HEK293 (cell line): ENCODE results near the gene MEP1A.

ENCODE experiments used
- CTCF ChIA-PET: fragments of 350-600 bp; formaldehyde crosslinking; extraction: SDS; loops from one replicate; lab custom pipeline; 2021; ENCODE audit warnings: antibody characterized with exemption; lab: Yijun Ruan, JAX
- POLR2A ChIA-PET: fragments of 300-600 bp; formaldehyde crosslinking; extraction: SDS; loops from one replicate; lab custom pipeline; 2020; ENCODE audit warnings: antibody characterized with exemption, inconsistent platforms; lab: Yijun Ruan, JAX
- H3K27ac ChIP-seq: fragments of 200-500 bp; sonication (Bioruptor generic); 2 replicates; pipeline ENCODE4 v1.5.1; 2014; ENCODE audit warnings: low read depth, low read length, control low read depth, inconsistent platforms; ENCODE audit errors: extremely low read depth
- H3K36me3 ChIP-seq, 2 experiments: fragments of 200-500 bp in 1 of 2; sonication (Bioruptor generic) in 1 of 2; 1 replicate in 1 of 2; 2 replicates in 1 of 2; pipeline ENCODE4 v1.5.1; 2014 to 2017; ENCODE audit warnings: inconsistent platforms in 2 of 2, low read length in 2 of 2; ENCODE audit not compliant: control insufficient read depth in 2 of 2, insufficient read depth in 1 of 2
- H3K4me1 ChIP-seq: fragments of 200-500 bp; sonication (Bioruptor generic); 2 replicates; pipeline ENCODE4 v1.5.1; 2014; ENCODE audit warnings: mild to moderate bottlenecking, low read length, inconsistent platforms; ENCODE audit not compliant: control insufficient read depth, insufficient read depth
- H3K4me3 ChIP-seq: 2 replicates; pipeline ENCODE4 v1.5.1; 2011; ENCODE audit warnings: low read depth, mild to moderate bottlenecking, control low read depth, low read length, moderate library complexity
- H3K9me3 ChIP-seq: fragments of 200-500 bp; sonication (Bioruptor generic); 2 replicates; pipeline ENCODE4 v1.5.1; 2014; ENCODE audit warnings: low read depth, low read length, inconsistent platforms; ENCODE audit not compliant: control insufficient read depth, insufficient read depth
- BCL6B ChIP-seq: fragments of 450-650 bp; formaldehyde crosslinking; IDR thresholded peaks from 2 replicates; pipeline ENCODE4 v1.5.1; 2017; ENCODE audit warnings: missing biosample characterization, missing genetic modification characterization
- ELK4 ChIP-seq: IDR thresholded peaks from 2 replicates; pipeline ENCODE4 v1.6.1; 2011; ENCODE audit warnings: mild to moderate bottlenecking, low read depth, low read length, borderline replicate concordance
- GFI1B ChIP-seq: fragments of 450-650 bp; formaldehyde crosslinking; IDR thresholded peaks from 2 replicates; pipeline ENCODE4 v1.5.1; 2016; ENCODE audit warnings: missing biosample characterization, missing genetic modification characterization
- GLI4 ChIP-seq: fragments of 450-650 bp; formaldehyde crosslinking; IDR thresholded peaks from 2 replicates; pipeline ENCODE4 v1.5.1; 2016; ENCODE audit warnings: missing biosample characterization, missing genetic modification characterization
- KLF10 ChIP-seq: fragments of 450-650 bp; IDR thresholded peaks from 2 replicates; pipeline ENCODE4 v1.5.1; 2018; ENCODE audit warnings: missing biosample characterization, mild to moderate bottlenecking, missing genetic modification characterization
- KLF7 ChIP-seq: fragments of 450-650 bp; formaldehyde crosslinking; IDR thresholded peaks from 2 replicates; pipeline ENCODE4 v1.5.1; 2016; ENCODE audit warnings: missing biosample characterization, missing genetic modification characterization, borderline replicate concordance
- SP2 ChIP-seq: fragments of 450-650 bp; formaldehyde crosslinking; IDR thresholded peaks from 2 replicates; pipeline ENCODE4 v1.5.1; 2016; ENCODE audit warnings: missing biosample characterization, missing genetic modification characterization
- ZBTB44 ChIP-seq: fragments of 450-650 bp; IDR thresholded peaks from 2 replicates; pipeline ENCODE4 v1.5.1; 2018; ENCODE audit warnings: missing biosample characterization, mild to moderate bottlenecking, missing genetic modification characterization
- ZBTB8A ChIP-seq: fragments of 450-650 bp; formaldehyde crosslinking; IDR thresholded peaks from 2 replicates; pipeline ENCODE4 v1.5.1; 2016; ENCODE audit warnings: missing biosample characterization, missing genetic modification characterization
- ZNF138 ChIP-seq: fragments of 450-650 bp; formaldehyde crosslinking; IDR thresholded peaks from 2 replicates; pipeline ENCODE4 v1.5.1; 2016; ENCODE audit warnings: missing biosample characterization, missing genetic modification characterization, borderline replicate concordance
- ZNF280C ChIP-seq: fragments of 450-650 bp; formaldehyde crosslinking; IDR thresholded peaks from 2 replicates; pipeline ENCODE4 v1.5.1; 2016; ENCODE audit warnings: missing biosample characterization, missing genetic modification characterization
- ZNF354C ChIP-seq: fragments of 450-650 bp; formaldehyde crosslinking; IDR thresholded peaks from 2 replicates; pipeline ENCODE4 v1.5.1; 2016; ENCODE audit warnings: missing biosample characterization, missing genetic modification characterization, low read depth, borderline replicate concordance
- ZNF501 ChIP-seq: fragments of 450-650 bp; formaldehyde crosslinking; IDR thresholded peaks from 2 replicates; pipeline ENCODE4 v1.5.1; 2016; ENCODE audit warnings: missing biosample characterization, missing genetic modification characterization
- ZNF549 ChIP-seq: fragments of 450-650 bp; IDR thresholded peaks from 2 replicates; pipeline ENCODE4 v1.5.1; 2018; ENCODE audit warnings: missing biosample characterization, missing genetic modification characterization, mild to moderate bottlenecking, inconsistent platforms, moderate library complexity
- ZNF585B ChIP-seq: fragments of 450-650 bp; formaldehyde crosslinking; IDR thresholded peaks from 2 replicates; pipeline ENCODE4 v1.5.1; 2016; ENCODE audit warnings: missing biosample characterization, missing genetic modification characterization
- ZNF621 ChIP-seq: fragments of 450-650 bp; formaldehyde crosslinking; IDR thresholded peaks from 2 replicates; pipeline ENCODE4 v1.5.1; 2017; ENCODE audit warnings: missing biosample characterization, missing genetic modification characterization
- ZNF660 ChIP-seq: fragments of 450-650 bp; IDR thresholded peaks from 2 replicates; pipeline ENCODE4 v1.5.1; 2018; ENCODE audit warnings: missing biosample characterization, mild to moderate bottlenecking, missing genetic modification characterization
- ZNF791 ChIP-seq: fragments of 450-650 bp; formaldehyde crosslinking; IDR thresholded peaks from 2 replicates; pipeline ENCODE4 v1.5.1; 2016; ENCODE audit warnings: missing biosample characterization, missing genetic modification characterization
- ZNF830 ChIP-seq: fragments of 450-650 bp; IDR thresholded peaks from 2 replicates; pipeline ENCODE4 v1.5.0; 2018; ENCODE audit warnings: missing biosample characterization, missing genetic modification characterization, low read depth, mild to moderate bottlenecking, moderate library complexity

The MEP1A gene

GRCh38 chr6:46746696-46747095, 46.5 kb upstream of the MEP1A start, which contains the start of gene ANKRD66 (continued):
- TF ChIP-seq KLF10 (no peak), SP2 (tag by site-specific recombination) (no peak), BCL6B (tag by site-specific recombination) (no peak), ZBTB44 (tag by site-specific recombination) (no peak), ZNF660 (tag by site-specific recombination) (no peak), KLF7 (tag by site-specific recombination) (no peak), ZBTB8A (tag by site-specific recombination) (no peak)

GRCh38 chr6:46748940-46749503, 44.2 kb upstream of the MEP1A start:
- H3K27ac ChIP-seq: no peak overlapping the region
- ChIA-PET POLR2A (no interaction called here), CTCF (interaction anchor here (0.6 kb wide), 1 partner anchor 144 kb away, joined by 3 read pairs; no protein-coding TSS in a partner anchor)
- no peak for TF ChIP-seq ZNF280C (tag by site-specific recombination)
- TF ChIP-seq GLI4 (tag by site-specific recombination): no peak
- no peak for TF ChIP-seq ZNF585B (tag by site-specific recombination)
- no peak for TF ChIP-seq ZNF549 (tag by site-specific recombination)
- no peak for TF ChIP-seq ZNF791 (tag by site-specific recombination)
- TF ChIP-seq ZNF354C (tag by site-specific recombination): no peak
- no peak for TF ChIP-seq ZNF830 (tag by site-specific recombination)
- TF ChIP-seq ELK4: no peak
- TF ChIP-seq ZNF621 (tag by site-specific recombination): no peak
- no peak for TF ChIP-seq ZNF501 (tag by site-specific recombination)
- no peak for TF ChIP-seq GFI1B (tag by site-specific recombination)
- no peak for TF ChIP-seq ZNF138
- H3K9me3 ChIP-seq: no peaks in the 10 kb centered on the region
- H3K4me1 ChIP-seq: no peaks in the 10 kb centered on the region
- H3K4me3 ChIP-seq: no peak overlapping the region
- no peaks in the 10 kb centered on the region for H3K36me3 ChIP-seq
